Neural crest cell (in vitro differentiated cells): Measurements from ENCODE around the gene MYLK4. TPM values are rescaled to one million over a fixed set of nuclear protein-coding genes. Genes with fewer than 3 reads are reported as not detected.

Source experiments
- DNase-seq: peaks from one replicate; pipeline ENCODE4 v3.0.0; 2021; ENCODE audit warnings: low read depth, mixed read lengths, low spot score
- H3K27ac Mint-ChIP-seq: one replicate; pipeline ENCODE4 v1.8.0; 2021; ENCODE audit warnings: mild to moderate bottlenecking, mixed read lengths; ENCODE audit not compliant: unreplicated experiment
- H3K27me3 Mint-ChIP-seq: 2 replicates; pipeline ENCODE4 v1.8.0; 2021; ENCODE audit warnings: low read depth, mild to moderate bottlenecking, mixed read lengths
- H3K36me3 Mint-ChIP-seq: 2 replicates; pipeline ENCODE4 v1.8.0; 2021; ENCODE audit warnings: low read depth, mild to moderate bottlenecking, mixed read lengths
- H3K4me1 Mint-ChIP-seq: 2 replicates; pipeline ENCODE4 v1.8.0; 2021; ENCODE audit warnings: mixed read lengths
- H3K4me3 Mint-ChIP-seq: one replicate; pipeline ENCODE4 v1.8.0; 2021; ENCODE audit warnings: mild to moderate bottlenecking, mixed read lengths
- H3K9me3 Mint-ChIP-seq: 2 replicates; pipeline ENCODE4 v1.8.0; 2021; ENCODE audit warnings: mixed read lengths
- total RNA-seq: library from RNA; stranded (reverse); gene quantifications from 2 replicates; pipeline ENCODE4 v1.2.1, GENCODE V29; 2021
- TF ChIP-seq, protein P1 (sequence below): fragments of 200-600 bp; sonication (generic); conservative IDR thresholded peaks from 2 replicates; pipeline ENCODE4 v1.5.0; 2021; ENCODE audit warnings: antibody characterized with exemption, mild to moderate bottlenecking

MYLK4 gene
- total RNA-seq, 1 donor from 2014 or later: 0.96 TPM

DNA sequence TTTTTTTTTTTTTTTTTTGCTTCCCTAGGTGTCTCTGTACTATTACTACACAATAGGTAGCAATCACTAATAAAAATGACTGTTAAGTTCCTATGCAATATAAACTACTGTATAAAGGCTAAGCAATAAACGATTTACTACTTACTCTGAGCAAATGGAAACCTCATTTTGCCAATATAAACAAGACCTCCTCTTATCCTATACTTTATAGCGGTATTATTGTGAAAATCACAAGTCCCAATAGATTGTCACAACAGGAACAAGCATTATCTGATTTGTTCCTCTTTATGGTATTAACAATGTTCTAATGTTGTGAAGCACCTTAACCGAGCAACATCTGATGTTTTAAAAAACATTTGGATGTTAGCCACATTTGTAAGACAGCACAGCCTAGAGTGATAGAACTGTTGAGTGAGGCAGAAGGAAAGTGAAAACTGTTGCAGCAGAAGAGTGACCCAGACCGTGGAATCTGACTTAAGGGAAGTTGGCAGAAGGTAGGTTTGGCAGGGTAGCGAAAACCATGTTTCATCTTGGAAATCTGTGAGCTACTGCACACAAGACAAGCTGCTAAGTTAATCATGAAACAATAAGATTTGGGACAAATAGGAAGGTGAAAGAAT is 94.2 kb downstream of the MYLK4 start:
- H3K4me3 Mint-ChIP-seq: no peak overlapping the region
- no peak overlapping the region for H3K27ac Mint-ChIP-seq
- H3K36me3 Mint-ChIP-seq: peaks cover 3% of the 10 kb centered on the region

DNA sequence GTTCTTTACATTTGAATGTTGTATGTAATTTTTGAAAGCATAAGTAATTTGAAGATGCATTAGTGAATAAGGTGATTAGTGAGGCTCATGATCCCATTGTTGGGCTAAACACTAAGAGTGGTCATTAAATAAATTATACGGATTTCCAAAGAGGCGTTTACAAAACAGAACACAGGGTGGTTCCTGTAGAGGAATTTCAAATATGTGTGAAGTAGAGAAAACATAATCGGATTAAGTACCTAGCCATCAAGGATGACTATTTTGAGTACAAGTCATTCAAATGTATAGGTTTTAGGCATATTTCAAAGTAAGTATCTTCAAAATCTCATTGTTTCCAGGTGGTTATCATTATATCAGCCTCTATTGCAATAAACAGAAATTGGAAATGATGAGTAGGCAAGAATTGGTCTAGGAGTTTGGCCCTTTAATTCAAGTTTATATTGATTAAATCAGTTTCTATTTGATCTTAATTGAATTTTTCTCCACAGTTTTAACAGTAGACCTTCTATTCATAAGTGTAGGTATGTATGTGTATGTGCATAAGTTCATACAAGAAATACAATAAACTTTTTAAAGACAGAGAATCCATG is 94.8 kb downstream of the MYLK4 start:
- Mint-ChIP-seq H3K4me1 (no peaks in the 10 kb centered on the region), H3K4me3 (no peak overlapping the region), H3K36me3 (peaks cover 3% of the 10 kb centered on the region), H3K27ac (no peak overlapping the region), H3K27me3 (no peaks in the 10 kb centered on the region), H3K9me3 (peaks cover 11% of the 10 kb centered on the region)
- TF ChIP-seq, protein P1, sequence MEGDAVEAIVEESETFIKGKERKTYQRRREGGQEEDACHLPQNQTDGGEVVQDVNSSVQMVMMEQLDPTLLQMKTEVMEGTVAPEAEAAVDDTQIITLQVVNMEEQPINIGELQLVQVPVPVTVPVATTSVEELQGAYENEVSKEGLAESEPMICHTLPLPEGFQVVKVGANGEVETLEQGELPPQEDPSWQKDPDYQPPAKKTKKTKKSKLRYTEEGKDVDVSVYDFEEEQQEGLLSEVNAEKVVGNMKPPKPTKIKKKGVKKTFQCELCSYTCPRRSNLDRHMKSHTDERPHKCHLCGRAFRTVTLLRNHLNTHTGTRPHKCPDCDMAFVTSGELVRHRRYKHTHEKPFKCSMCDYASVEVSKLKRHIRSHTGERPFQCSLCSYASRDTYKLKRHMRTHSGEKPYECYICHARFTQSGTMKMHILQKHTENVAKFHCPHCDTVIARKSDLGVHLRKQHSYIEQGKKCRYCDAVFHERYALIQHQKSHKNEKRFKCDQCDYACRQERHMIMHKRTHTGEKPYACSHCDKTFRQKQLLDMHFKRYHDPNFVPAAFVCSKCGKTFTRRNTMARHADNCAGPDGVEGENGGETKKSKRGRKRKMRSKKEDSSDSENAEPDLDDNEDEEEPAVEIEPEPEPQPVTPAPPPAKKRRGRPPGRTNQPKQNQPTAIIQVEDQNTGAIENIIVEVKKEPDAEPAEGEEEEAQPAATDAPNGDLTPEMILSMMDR: no peak
- no peak for DNase-seq

More for the DNA sequence above, 94.2 kb downstream of the MYLK4 start:
- DNase-seq: no peak
- Mint-ChIP-seq H3K27me3 (no peaks in the 10 kb centered on the region), H3K4me1 (no peaks in the 10 kb centered on the region), H3K9me3 (peaks cover 11% of the 10 kb centered on the region)
- TF ChIP-seq, protein P1: no peak

DNA sequence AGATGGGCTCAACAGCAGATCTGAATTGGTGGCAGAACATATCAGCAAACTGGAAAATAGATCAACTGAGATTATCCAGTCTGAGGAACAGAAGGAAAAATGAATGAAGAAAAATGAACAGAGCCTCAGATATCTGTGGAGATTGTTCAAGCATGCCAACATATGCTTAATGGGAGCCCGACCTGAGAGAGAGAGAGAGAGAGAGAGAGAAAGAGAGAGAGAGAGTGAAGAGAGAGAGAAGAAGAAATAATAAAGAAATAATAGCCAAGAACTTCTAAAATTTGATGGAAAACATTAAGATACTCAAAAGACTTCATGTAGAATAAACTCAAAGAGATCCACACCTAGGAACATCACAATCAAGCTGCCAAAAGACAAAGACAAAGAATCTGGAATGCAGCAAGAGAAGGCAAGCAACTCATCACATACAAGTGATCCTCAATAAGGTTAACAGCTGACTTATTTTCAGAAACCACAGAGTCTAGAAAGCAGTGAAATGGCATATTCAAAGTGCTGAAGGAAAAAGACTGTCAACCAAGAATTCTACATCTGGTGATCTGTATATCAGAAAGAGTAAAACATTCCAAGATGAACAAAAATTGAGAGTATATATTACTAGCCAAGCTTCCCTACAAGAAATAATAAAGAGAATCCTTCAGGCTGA is 97.2 kb downstream of the MYLK4 start:
- peaks cover 11% of the 10 kb centered on the region for H3K9me3 Mint-ChIP-seq
- no peaks in the 10 kb centered on the region for H3K27me3 Mint-ChIP-seq
- H3K27ac Mint-ChIP-seq: no peak overlapping the region
- H3K4me1 Mint-ChIP-seq: no peaks in the 10 kb centered on the region
- DNase-seq: no peak
- no peak overlapping the region for H3K4me3 Mint-ChIP-seq
- peaks cover 3% of the 10 kb centered on the region for H3K36me3 Mint-ChIP-seq
- TF ChIP-seq, protein P1: no peak

DNA sequence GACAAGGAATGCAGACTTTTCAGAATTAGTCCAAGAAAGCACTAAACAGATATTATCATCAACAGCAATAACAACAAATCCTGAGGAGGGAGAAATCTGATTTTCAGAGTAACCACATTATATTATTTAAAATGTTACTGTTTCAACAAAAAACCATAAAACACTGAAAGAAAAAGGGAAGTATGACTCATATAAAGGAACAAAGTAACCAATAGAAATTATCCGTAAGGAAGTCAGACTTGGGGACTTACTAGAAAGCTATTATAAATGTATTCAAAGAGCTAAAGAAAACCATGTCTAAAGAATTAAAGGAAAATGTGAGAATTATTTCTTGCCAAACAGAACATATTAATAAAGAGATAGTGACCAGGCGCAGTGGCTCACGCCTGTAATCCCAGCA is 98.1 kb downstream of the MYLK4 start:
- Mint-ChIP-seq H3K4me3 (no peak overlapping the region), H3K36me3 (peaks cover 3% of the 10 kb centered on the region), H3K9me3 (peaks cover 11% of the 10 kb centered on the region), H3K27me3 (no peaks in the 10 kb centered on the region), H3K27ac (no peak overlapping the region), H3K4me1 (no peaks in the 10 kb centered on the region)
- no peak for DNase-seq
- TF ChIP-seq, protein P1: no peak

DNA sequence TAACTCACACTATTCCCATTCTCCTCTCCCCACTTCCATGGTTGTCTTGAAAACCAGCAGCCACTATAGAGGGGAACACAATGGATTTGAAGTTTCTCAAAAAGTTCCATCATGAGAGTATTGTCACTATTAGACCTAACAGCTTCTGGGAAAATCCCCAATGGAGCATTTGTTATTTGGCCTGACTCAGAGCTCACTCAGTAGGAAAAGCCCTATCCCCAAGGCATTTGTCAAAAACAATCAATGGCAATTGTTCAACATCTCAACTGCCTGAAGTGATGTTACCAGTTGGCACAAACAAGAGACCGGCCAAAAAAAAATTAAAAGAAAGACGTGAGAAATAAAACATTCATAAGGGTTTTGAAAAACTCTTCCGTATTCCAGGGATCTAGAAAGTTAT is 98.8 kb downstream of the MYLK4 start:
- H3K27me3 Mint-ChIP-seq: no peaks in the 10 kb centered on the region
- H3K4me3 Mint-ChIP-seq: no peak overlapping the region
- TF ChIP-seq, protein P1: no peak
- DNase-seq: no peak
- peaks cover 11% of the 10 kb centered on the region for H3K9me3 Mint-ChIP-seq
- no peak overlapping the region for H3K27ac Mint-ChIP-seq
- no peaks in the 10 kb centered on the region for H3K4me1 Mint-ChIP-seq
- peaks cover 3% of the 10 kb centered on the region for H3K36me3 Mint-ChIP-seq
